Measurements from ENCODE around the gene CDC27.
A peak's percentile ranks its signal among the peaks of the same experiment; 100 is the strongest.
"Not testable (repeated sequence)": the region's sequence is repeated elsewhere in the genome, so short reads cannot be mapped to it uniquely, and the experiment has no call there.

Gene CDC27

GRCh38 chr17:47192554-47192953, 3.5 kb upstream of the CDC27 start:
- DNase-seq, result peak; percentile 68

DNA sequence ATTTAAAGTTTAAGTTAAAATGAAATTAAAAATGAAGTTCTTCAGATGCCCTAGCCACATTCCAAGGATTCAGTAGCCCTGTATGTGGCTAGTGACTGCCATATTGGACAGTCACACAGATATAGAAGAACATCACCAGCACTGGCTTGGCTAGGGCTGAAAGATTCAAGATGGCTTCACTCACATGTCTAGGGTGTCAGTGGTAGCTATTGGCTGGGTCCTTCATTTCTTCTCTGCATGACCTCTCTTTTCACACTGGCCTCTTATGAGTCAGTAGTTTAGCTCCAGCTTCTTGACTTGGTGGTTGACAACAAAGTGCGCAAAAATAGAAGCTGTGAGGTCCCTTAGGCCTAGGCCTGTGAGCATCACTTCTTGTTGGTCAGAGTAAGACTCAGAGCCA, 1.7 kb upstream of the CDC27 start:
- no peak for DNase-seq

DNA sequence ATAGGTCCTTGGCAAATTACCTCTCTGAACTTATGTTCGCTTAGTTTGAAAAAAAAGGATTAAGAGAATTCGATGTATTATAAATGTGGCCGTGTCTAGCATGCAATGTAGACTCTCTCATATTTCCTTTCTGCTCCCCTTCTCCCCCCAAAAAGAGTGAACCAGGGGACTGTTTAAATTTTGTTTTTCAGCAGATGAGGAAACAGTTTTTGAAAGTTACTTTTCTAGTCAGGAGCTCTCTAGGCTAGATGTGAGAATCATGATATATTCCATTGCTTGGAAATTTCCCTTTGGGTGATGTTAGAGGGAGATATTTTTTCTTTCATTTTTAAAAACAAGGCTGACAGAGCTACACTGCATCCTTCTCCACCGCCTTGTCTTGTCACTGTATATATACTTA, 1.1 kb upstream of the CDC27 start:
- DNase-seq, result no peak

DNA sequence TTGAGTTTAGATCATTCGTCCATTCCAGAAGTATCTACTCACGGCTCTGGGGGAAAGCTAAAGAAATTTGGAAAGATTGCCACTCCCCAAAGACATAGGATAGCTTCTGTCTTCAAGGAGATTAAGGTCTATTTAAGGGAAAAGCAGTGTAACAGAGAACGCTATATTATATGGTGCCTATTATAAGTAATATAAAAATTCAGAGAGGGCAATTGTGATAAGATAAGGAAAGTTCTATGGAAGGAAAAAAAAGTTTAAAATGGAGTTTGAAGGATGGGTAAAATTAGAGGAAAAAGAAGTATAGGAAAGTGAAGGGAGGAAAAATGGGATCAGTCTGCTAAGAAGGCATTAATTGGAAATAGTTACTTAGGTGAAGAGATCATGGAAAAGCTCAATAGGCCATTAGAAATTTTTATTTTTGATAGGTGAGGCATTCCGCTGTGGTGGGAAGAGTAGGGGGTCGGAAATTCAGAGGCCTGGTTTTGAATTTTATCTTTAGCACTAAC, 690 bp upstream of the CDC27 start:
- DNase-seq, result no peak

DNA sequence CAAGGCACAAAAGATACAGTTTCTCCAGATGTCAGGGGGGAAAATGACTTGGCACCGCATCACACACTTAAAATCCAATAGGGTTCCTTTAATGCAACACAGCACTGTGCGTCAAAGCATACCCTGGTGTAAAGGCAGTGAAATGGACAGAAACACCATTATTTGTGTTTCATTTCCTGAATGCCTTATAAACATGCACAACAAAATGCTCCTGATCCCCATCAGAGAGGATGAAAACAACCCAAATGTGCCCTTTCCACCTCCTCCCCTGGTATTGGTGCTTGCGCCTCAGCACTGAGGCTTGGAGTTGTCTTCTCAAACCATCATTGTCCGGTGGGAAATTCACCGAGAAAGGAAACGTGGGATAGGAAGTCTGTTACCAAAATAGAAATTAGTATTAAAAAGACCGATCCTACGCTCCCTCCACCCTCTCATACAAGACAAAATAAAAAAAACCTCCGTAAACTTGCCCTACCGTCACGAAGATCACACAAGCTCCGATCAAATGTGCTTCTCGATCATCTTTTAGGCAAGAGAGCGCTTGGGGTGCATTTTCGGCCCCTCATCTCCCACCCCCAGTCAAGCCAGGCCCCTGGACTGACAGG, 722 bp downstream of the CDC27 start:
- peak; percentile 68 for DNase-seq

- no peak for DNase-seq
Measured at GRCh38 chr17:47184681-47185080, 4.4 kb downstream of the CDC27 start.

DNA sequence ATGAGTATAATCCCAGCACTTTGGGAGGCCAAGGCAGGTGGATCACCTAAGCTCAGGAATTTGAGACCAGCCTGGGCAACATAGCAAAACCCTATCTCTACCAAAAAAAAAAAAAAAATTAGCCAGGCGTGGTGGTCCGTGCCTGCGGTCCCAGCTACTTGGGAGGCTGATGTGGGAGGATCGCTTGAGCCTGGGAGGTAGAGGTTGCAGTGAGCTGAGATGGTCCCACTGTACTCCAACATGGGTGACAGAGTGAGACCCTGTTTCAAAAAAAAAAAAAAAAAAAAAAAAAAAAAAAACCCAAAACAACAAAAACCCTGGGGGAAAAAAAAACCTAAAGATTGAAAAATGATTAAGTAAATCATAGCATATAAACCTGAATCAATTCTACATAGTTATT, 8.1 kb downstream of the CDC27 start:
- not testable (repeated sequence) for DNase-seq

DNA sequence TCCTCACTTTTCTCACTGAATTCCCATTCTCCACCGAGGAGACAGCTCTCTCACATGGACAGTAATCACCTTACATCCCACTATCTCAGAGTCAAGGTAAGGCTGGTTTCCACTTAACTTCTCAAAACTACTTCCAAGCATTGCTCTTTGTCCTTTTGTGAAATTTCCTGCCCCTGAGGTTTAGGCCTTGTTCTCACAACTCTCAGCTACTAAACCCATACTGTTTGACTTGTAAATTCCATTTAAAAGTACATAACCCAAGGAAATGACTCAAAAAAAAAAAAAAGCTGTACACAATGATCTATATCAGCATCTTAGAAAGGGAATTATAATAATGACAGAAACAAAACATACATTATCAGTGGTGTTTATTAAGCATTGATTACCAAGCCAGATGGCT, 8.8 kb downstream of the CDC27 start:
- DNase-seq, result no peak

DNA sequence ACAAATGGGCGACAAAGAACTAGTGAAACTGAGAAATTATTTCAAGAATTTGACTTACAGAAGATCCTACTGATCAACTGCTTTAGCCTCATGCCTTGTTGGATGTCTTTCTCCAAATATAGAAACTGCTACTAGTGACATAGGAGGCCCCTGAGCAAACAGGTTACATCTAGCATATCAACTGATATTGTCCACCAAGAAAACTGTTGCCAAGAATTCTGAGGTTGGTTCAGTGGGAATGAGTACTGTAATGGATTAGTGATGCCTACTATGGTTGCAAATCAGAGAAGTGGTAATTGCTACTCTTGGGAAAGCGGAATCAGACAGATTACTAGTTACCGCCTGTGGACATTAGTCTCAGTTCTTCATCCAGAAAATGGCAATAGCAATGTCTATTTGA, 10.0 kb downstream of the CDC27 start:
- DNase-seq, result no peak

- DNase-seq, result no peak
Measured at GRCh38 chr17:47177261-47177660, 11.8 kb downstream of the CDC27 start.

DNA sequence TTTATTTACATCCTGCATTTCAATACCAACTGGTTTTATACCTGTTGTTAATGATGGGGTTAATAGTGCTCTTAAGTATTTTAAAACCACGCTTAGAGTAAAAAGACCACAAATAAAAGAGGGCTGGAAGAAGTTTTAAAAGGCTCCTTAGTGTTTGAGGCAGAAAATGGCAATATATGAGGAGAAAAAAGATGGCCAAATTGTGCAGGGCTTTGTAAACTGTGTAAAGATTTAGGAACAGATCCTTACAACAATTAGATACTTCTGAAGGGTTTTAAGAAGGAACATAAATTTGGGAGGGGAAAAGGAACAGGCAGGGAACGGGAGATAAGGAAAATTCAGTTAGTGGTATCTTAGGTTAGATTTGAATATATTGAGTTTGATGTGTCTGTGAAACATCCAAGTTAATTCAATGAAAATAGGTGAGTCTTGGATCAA, 12.7 kb downstream of the CDC27 start:
- no peak for DNase-seq

DNA sequence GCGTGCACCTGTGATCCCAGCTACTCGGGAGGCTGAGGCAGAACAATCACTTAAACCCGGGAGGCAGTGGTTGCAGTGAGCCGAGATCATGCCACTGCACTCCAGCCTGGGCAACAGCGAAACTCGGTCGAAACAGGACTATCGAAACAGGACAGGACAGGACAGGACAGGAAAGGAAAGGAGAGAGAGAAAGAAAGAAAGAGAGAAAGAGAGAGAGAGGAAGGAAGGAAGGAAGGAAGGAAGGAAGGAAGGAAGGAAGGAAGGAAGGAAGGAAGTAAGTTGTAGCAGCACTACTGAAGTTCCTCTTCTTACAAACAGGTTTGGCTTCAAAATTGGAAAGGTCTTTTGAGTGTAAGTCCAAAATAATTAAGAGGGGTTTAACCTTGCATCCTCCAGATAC, 14.3 kb downstream of the CDC27 start:
- DNase-seq, result not testable (repeated sequence)

DNA sequence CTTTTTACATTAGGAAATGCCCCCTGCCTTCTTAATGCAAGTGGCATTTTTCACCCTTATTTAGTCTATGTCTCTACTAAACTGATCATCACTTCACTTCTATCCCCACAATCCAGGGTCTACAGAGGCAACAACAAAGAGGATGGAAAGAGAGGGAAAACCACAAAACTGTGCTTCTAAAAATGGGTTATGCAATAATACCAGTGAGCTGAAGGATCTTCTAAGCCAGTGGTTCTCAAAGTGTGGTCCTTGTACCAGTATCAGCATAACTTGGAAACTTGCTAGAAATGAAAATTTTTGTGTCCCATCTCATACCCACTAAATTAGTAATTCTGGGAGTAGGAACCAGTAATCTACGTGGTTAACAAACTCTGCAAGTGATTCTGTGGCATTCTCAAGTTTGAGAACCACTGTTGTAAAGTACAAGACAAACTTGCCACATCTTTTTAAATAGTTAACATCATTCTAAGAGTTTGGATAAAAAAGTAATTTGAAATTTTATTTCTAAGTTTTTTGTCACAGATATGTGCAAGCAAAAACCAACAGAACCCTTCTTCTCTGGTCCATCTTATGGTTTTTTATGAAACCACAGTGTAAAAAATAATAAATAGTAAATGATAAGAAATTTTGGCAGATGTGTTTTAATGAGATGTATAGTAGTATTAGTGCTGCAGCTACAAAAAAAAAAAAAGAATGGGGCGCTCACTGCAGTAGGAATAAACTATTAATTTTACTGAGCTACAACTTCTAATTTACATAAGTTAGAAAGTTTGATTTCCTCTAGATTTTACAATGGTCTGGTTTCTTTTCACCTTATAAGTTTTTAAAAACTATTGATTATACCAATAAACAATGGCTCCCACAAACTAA, 16.2 kb downstream of the CDC27 start:
- DNase-seq, result no peak

DNA sequence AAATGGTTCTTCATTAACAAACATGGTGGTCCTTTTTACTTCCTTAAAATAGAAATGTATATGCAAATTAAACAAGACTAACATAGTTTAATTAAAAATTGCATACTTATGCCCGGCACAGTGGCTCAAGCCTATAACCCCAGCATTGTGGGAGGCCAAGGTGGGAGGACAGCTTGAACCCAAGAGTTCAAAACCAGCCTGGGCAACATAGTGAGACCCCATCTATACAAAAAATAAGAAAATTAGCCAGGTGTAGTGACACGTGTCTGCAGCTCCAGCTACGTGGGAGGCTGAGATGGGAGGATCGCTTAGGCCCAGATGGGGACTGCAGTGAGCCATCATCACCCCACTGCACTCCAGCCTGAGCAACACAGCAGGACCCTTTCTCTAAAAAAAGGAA, 18.4 kb downstream of the CDC27 start:
- no peak for DNase-seq

- DNase-seq, result not testable (repeated sequence)
Measured at GRCh38 chr17:47168896-47169295, 20.2 kb downstream of the CDC27 start.

DNA sequence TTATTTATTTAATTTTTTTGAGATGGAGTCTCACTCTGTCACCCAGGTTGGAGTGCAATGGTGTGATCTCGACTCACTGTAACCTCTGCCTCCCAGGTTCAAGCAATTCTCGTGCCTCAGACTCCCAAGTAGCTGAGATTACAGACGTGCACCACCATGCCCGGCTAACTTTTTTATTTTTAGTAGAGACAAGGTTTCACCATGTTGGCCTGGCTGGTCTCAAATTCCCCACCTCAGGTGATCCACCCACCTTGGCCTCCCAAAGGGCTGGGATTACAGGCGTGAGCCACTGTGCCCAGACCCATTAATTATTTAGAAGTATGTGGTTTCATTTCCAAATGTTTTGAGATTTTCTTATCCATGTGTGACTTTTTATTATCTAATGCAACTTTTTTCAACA, 22.2 kb downstream of the CDC27 start:
- DNase-seq, result not testable (repeated sequence)

GRCh38 chr17:47165137-47165536, 24.0 kb downstream of the CDC27 start:
- no peak for DNase-seq

DNA sequence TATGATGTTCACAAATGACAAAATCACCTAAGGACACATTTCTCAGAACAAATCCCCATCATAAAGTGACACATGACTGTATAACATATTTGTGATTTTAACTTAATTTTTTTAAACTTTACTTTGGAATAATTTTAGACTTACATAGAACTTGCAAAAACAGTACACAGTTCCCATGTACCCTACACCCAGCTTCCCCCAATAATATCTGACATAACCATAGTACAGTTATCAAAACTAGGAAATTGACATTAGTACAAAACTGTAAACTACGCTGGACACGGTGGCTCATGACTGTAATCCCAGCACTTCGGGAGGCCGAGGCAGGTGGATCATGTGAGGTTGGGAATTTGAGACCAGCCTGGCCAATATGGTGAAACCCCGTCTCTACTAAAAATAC, 24.8 kb downstream of the CDC27 start:
- no peak for DNase-seq

DNA sequence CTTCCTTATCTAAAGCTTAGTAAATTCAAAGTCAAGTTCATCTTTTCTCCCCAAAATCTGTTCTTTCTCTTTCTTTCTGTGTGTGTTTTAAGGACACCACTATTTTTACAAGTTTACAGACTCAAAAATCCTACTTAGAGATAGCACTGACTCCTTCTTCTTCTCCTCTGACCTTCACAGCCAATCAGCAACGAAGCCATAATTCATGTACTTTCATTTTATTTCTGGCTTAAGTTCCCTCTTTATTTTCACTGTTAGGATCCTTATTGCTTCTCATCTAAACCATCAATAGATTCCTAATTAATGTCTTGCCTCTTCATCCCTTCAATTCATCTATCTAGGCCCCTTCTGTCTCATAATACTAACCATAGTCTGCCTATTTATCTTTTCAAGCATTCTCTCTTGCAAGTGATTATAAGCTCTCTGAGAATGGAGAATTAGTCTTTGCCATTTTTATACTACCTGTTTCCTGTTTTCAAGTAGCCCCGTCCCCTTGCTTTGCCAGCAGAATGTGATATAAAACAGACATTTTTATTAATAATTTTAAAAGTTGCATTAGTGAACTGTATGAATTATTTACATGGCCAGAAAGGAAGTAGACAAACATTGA, 27.0 kb downstream of the CDC27 start:
- no peak for DNase-seq

- no peak for DNase-seq
Measured at GRCh38 chr17:47159315-47159714, 29.8 kb downstream of the CDC27 start.

- DNase-seq, result no peak
Measured at GRCh38 chr17:47145351-47145750, 43.7 kb downstream of the CDC27 start.

DNA sequence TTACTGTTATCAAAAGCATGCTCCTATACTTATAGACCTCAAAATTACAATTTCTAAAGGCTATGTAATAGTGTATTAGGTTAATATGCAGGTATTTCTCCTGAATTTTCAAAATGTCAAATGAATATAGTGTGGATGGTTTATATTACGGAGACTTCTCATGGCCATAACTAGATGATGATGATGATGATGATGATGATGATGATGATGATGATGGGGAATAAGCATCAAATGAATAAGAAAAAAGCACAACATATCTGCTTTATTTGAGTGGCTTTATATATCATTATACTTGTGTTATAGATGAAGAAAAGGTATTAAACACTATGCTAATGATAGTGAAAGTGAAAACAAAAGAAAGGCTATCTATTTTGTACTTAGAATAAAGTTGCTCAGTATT, 53.9 kb downstream of the CDC27 start:
- DNase-seq, result no peak

DNA sequence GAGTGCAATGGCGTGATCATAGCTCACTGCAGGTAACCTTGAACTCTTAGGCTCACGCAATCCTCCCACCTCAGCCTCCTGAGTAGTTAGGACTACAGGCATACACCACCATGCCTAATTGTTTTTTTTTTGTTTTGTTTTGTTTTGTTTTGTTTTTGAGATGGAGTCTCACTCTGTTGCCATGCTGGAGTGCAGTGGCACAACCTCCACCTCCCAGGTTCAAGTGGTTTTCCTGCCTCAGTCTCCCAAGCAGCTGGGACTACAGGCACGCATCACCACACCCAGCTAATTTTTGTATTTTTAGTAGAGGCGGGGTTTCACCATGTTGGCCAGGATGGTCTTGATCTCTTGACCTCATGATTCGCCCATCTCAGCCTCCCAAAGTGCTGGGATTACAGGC, 54.7 kb downstream of the CDC27 start:
- not testable (repeated sequence) for DNase-seq

GRCh38 chr17:47131761-47132160, 57.3 kb downstream of the CDC27 start:
- DNase-seq, result no peak

Measured in NCI-H69 (cell line).